ENCODE measurements around the gene PHB1. TPM values are rescaled to one million over a fixed set of nuclear protein-coding genes. Genes with fewer than 3 reads are reported as not detected.

PHB1 gene
- total and polyA plus RNA-seq, 2 experiments from 2014 or later, result 194 to 211 TPM

DNA sequence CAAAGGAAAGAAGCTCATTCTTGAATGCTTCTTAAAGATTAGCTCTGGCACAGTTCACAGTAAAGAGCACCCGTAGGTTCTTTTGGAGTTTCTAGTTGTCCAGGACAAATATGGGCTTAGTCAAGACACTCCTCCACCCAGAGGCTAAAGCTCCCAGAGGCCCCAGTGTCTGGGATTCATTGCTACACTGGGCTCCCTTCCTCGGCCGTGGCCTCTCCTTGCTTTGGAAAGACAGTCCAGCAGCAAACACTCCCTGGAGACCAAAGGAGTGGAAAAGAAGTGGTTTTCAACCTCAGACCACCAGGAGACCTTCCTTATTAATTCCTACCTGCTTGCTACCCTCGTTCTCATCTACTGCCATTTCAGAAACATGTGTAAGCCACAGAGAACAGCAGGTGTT lies 17.1 kb downstream of the PHB1 start (continued):
- TF ChIP-seq ZNF462 (CRISPR knock-in tag; IDR thresholded peaks at IDR 0.05), result no peak
- TF ChIP-seq ZNF331 (CRISPR knock-in tag; IDR thresholded peaks at IDR 0.05; ENCODE audit: low read depth), result no peak
- no peak for TF ChIP-seq NANOG (IDR thresholded peaks at IDR 0.05; ENCODE audit: borderline replicate concordance)
- no peak for TF ChIP-seq EZH2 (IDR thresholded peaks at IDR 0.05; ENCODE audit: low read depth, unreplicated experiment)
- no peak for TF ChIP-seq ZNF114 (CRISPR knock-in tag; IDR thresholded peaks at IDR 0.05)
- no peak for TF ChIP-seq REST (IDR thresholded peaks at IDR 0.05; ENCODE audit: unreplicated experiment)
- TF ChIP-seq EZH2phosphoT487 (IDR thresholded peaks at IDR 0.05; ENCODE audit: unreplicated experiment), result no peak
- TF ChIP-seq CREB1 (CRISPR knock-in tag; IDR thresholded peaks at IDR 0.05; ENCODE audit: low read depth), result no peak
- no peak for TF ChIP-seq JUNB (IDR thresholded peaks at IDR 0.05; ENCODE audit: unreplicated experiment)
- TF ChIP-seq STAT1 (IDR thresholded peaks at IDR 0.05; ENCODE audit: unreplicated experiment), result no peak

Data from GM23338 (cell line).